Mucosa of stomach (tissue), 1 donor: ENCODE results near the gene FIGN.

Experiments
- H3K27me3 ChIP-seq: one replicate; pipeline ENCODE4 v1.7.0; 2013; ENCODE audit warnings: mild to moderate bottlenecking, low read length; ENCODE audit not compliant: control insufficient read depth, insufficient read depth
- H3K36me3 ChIP-seq: one replicate; pipeline ENCODE4 v1.7.0; 2013; ENCODE audit warnings: low read length; ENCODE audit not compliant: control insufficient read depth, insufficient read depth
- H3K4me1 ChIP-seq: one replicate; pipeline ENCODE4 v1.7.0; 2013; ENCODE audit warnings: mild to moderate bottlenecking, low read length; ENCODE audit not compliant: control insufficient read depth, insufficient read depth
- H3K4me3 ChIP-seq: one replicate; pipeline ENCODE4 v1.7.0; 2013; ENCODE audit warnings: low read length
- H3K9ac ChIP-seq: one replicate; pipeline ENCODE4 v1.7.0; 2013; ENCODE audit warnings: mild to moderate bottlenecking, low read length, moderate library complexity
- H3K9me3 ChIP-seq: one replicate; pipeline ENCODE4 v1.7.0; 2013; ENCODE audit warnings: mild to moderate bottlenecking, low read length, moderate library complexity; ENCODE audit not compliant: control insufficient read depth
- donor health status: Pancreatic carcinoma.

The FIGN gene

GRCh38 chr2:163734881-163735684, 725 bp downstream of the FIGN start:
- Histone ChIP-seq H3K4me1 (peaks cover 5% of the 10 kb centered on the region), H3K36me3 (no peaks in the 10 kb centered on the region), H3K9ac (peak overlapping the region; percentile 14), H3K4me3 (peak overlapping the region; percentile 54), H3K27me3 (peaks cover 13% of the 10 kb centered on the region), H3K9me3 (no peaks in the 10 kb centered on the region)

GRCh38 chr2:163734401-163734800, 1.4 kb downstream of the FIGN start:
- Histone ChIP-seq H3K4me3 (no peak overlapping the region), H3K36me3 (no peaks in the 10 kb centered on the region), H3K27me3 (peaks cover 13% of the 10 kb centered on the region), H3K4me1 (peaks cover 5% of the 10 kb centered on the region), H3K9ac (no peak overlapping the region), H3K9me3 (no peaks in the 10 kb centered on the region)

DNA sequence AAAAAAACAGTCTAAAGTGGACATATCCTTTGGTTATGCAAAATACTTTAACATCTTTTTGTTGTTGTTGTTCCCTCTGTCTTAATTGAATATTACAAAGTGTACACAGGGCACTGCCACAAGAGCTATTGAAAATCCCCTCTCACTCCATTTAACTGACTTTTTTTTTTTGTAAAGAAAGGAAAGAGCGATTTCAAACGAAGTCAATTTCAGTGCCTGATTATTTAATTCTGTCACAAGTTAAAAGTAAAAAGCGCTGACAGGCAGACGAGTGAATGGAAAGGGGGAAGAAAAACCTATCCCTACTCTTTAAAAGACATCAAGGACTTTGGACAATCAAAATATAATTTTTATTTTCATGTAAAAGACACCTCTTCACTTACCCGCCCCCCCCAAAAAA, 1.9 kb downstream of the FIGN start:
- Histone ChIP-seq H3K9me3 (no peaks in the 10 kb centered on the region), H3K27me3 (peaks cover 13% of the 10 kb centered on the region), H3K4me1 (peaks cover 5% of the 10 kb centered on the region), H3K4me3 (no peak overlapping the region), H3K9ac (no peak overlapping the region), H3K36me3 (no peaks in the 10 kb centered on the region)

DNA sequence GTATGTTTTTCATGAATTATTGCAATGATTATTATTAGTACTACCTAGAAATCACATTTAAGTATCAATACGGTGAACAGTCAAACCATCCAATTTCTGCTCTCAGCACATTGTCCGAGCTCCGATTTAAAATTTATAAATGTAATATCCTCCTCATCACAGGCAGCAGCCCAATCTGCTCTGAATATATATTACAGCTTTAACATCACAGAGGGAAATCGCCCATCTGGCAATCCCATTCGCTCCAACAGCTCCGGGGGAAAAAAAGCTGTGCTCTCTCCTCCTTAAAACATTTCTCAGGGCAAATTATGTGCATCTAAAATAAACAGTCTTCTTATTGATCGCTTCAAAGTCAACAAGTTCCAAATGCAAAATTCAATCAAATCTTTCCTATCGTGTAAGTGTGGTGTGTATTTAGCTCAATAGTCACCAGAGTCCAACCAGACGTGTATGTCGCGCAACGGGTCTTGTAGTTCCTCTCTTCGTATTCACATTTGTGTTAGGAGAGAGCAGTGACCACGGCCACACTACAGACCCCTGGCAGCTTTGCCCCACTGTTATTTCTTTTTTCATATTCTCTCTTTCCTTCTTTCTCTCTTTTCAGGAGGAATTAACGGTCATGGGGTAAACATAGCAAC, 2.4 kb downstream of the FIGN start:
- peaks cover 5% of the 10 kb centered on the region for H3K4me1 ChIP-seq
- peaks cover 13% of the 10 kb centered on the region for H3K27me3 ChIP-seq
- H3K4me3 ChIP-seq = no peak overlapping the region
- H3K36me3 ChIP-seq = no peaks in the 10 kb centered on the region
- H3K9me3 ChIP-seq = no peaks in the 10 kb centered on the region
- H3K9ac ChIP-seq = no peak overlapping the region

GRCh38 chr2:163732727-163733126, 3.1 kb downstream of the FIGN start:
- Histone ChIP-seq H3K9ac (no peak overlapping the region), H3K36me3 (no peaks in the 10 kb centered on the region), H3K27me3 (peaks cover 13% of the 10 kb centered on the region), H3K4me3 (no peak overlapping the region), H3K4me1 (peaks cover 5% of the 10 kb centered on the region), H3K9me3 (no peaks in the 10 kb centered on the region)

DNA sequence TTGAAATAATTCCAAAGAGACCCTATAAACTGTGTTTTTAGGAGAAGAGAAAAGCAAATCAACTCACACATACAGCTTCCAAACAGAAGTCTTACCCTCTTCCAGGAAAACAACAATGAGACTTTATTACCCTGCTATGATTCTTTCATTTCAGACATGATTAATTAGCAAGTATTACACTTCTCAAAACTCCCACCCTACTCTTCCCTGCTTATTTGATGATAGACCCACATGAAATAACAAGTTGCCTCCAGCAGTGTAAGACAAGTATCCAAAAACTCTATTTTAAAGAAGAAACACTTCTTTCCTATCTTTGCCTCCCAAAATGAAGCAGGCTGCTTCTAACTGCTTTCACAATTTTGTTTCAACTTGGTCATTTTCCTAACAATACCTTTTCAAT, 4.1 kb downstream of the FIGN start:
- no peak overlapping the region for H3K4me3 ChIP-seq
- no peak overlapping the region for H3K9ac ChIP-seq
- no peaks in the 10 kb centered on the region for H3K36me3 ChIP-seq
- peaks cover 8% of the 10 kb centered on the region for H3K27me3 ChIP-seq
- H3K9me3 ChIP-seq = no peaks in the 10 kb centered on the region
- H3K4me1 ChIP-seq = peaks cover 2% of the 10 kb centered on the region

GRCh38 chr2:163730556-163730955, 5.3 kb downstream of the FIGN start:
- Histone ChIP-seq H3K27me3 (peaks cover 6% of the 10 kb centered on the region), H3K9me3 (no peaks in the 10 kb centered on the region), H3K4me3 (no peak overlapping the region), H3K4me1 (no peaks in the 10 kb centered on the region), H3K36me3 (no peaks in the 10 kb centered on the region), H3K9ac (no peak overlapping the region)

- Histone ChIP-seq H3K4me3 (no peak overlapping the region), H3K9ac (no peak overlapping the region), H3K4me1 (no peaks in the 10 kb centered on the region), H3K9me3 (no peaks in the 10 kb centered on the region), H3K27me3 (peaks cover under 1% of the 10 kb centered on the region), H3K36me3 (no peaks in the 10 kb centered on the region)
Measured at GRCh38 chr2:163729636-163730273, 6.1 kb downstream of the FIGN start.

- Histone ChIP-seq H3K36me3 (no peaks in the 10 kb centered on the region), H3K9me3 (no peaks in the 10 kb centered on the region), H3K4me1 (no peaks in the 10 kb centered on the region), H3K27me3 (no peaks in the 10 kb centered on the region), H3K4me3 (no peak overlapping the region), H3K9ac (no peak overlapping the region)
Measured at GRCh38 chr2:163723881-163724280, 11.9 kb downstream of the FIGN start.

- Histone ChIP-seq H3K9ac (no peak overlapping the region), H3K36me3 (no peaks in the 10 kb centered on the region), H3K9me3 (no peaks in the 10 kb centered on the region), H3K27me3 (no peaks in the 10 kb centered on the region), H3K4me1 (no peaks in the 10 kb centered on the region), H3K4me3 (no peak overlapping the region)
Measured at GRCh38 chr2:163723348-163723747, 12.5 kb downstream of the FIGN start.

DNA sequence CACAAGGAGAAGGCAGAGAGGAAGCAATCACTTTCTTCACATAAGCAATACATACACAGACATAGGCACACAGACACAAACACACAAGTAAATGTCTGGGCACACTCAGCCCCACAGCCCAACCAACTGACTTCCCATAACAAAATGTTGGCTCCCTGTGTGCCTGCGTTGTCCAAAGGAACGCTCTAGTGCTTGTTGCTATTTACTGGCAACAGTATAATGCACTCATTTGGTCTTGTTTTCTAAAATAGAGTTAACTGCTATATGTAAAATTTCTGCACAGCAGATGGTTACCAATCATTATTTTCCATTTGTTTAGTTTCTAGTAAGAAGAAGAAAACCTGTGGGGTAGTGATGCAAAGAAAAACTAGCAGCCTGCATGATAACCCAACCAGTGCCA, 16.5 kb downstream of the FIGN start:
- Histone ChIP-seq H3K4me3 (no peak overlapping the region), H3K4me1 (no peaks in the 10 kb centered on the region), H3K27me3 (no peaks in the 10 kb centered on the region), H3K9me3 (no peaks in the 10 kb centered on the region), H3K9ac (no peak overlapping the region), H3K36me3 (no peaks in the 10 kb centered on the region)

- Histone ChIP-seq H3K4me1 (no peaks in the 10 kb centered on the region), H3K9ac (no peak overlapping the region), H3K4me3 (no peak overlapping the region), H3K27me3 (no peaks in the 10 kb centered on the region), H3K36me3 (no peaks in the 10 kb centered on the region), H3K9me3 (no peaks in the 10 kb centered on the region)
Measured at GRCh38 chr2:163717993-163718680, 17.7 kb downstream of the FIGN start.
